Ishikawa (cell line): ENCODE data around the gene NXN.

Experiments
- CEBPB ChIP-seq: IDR thresholded peaks from 2 replicates; pipeline ENCODE4 v1.6.1; 2012
- CREB1 ChIP-seq: IDR thresholded peaks from 2 replicates; pipeline ENCODE4 v1.6.1; 2012; ENCODE audit warnings: low read depth
- EGR1 ChIP-seq: IDR thresholded peaks from 2 replicates; pipeline ENCODE4 v1.6.1; 2012
- EP300 ChIP-seq: IDR thresholded peaks from 2 replicates; pipeline ENCODE4 v1.6.1; 2012; ENCODE audit warnings: borderline replicate concordance
- FOXM1 ChIP-seq: IDR thresholded peaks from 2 replicates; pipeline ENCODE4 v1.6.1; 2012; ENCODE audit warnings: low read depth, borderline replicate concordance
- NFIC ChIP-seq: IDR thresholded peaks from 2 replicates; pipeline ENCODE4 v1.6.1; 2012
- RAD21 ChIP-seq: IDR thresholded peaks from 2 replicates; pipeline ENCODE4 v1.6.1; 2012; ENCODE audit warnings: low read depth
- TAF1 ChIP-seq: IDR thresholded peaks from 2 replicates; pipeline ENCODE4 v1.6.1; 2012; ENCODE audit warnings: low read depth, mild to moderate bottlenecking
- TCF12 ChIP-seq: IDR thresholded peaks from 2 replicates; pipeline ENCODE4 v1.6.1; 2012; ENCODE audit warnings: low read depth
- TEAD4 ChIP-seq: IDR thresholded peaks from 2 replicates; pipeline ENCODE4 v1.6.1; 2012
- YY1 ChIP-seq: IDR thresholded peaks from 2 replicates; pipeline ENCODE4 v1.6.1; 2012; ENCODE audit warnings: low read depth
- ZBTB7A ChIP-seq: IDR thresholded peaks from 2 replicates; pipeline ENCODE4 v1.6.1; 2012; ENCODE audit warnings: low read depth
- TF ChIP-seq, protein P1 (sequence below): IDR thresholded peaks from 2 replicates; pipeline ENCODE4 v1.6.1; 2012; ENCODE audit warnings: low read depth, mild to moderate bottlenecking
- TF ChIP-seq, protein P2 (sequence below): IDR thresholded peaks from 2 replicates; pipeline ENCODE4 v1.6.1; 2012
- TF ChIP-seq, protein P3 (sequence below): IDR thresholded peaks from 2 replicates; pipeline ENCODE4 v1.6.1; 2012

Gene NXN

DNA sequence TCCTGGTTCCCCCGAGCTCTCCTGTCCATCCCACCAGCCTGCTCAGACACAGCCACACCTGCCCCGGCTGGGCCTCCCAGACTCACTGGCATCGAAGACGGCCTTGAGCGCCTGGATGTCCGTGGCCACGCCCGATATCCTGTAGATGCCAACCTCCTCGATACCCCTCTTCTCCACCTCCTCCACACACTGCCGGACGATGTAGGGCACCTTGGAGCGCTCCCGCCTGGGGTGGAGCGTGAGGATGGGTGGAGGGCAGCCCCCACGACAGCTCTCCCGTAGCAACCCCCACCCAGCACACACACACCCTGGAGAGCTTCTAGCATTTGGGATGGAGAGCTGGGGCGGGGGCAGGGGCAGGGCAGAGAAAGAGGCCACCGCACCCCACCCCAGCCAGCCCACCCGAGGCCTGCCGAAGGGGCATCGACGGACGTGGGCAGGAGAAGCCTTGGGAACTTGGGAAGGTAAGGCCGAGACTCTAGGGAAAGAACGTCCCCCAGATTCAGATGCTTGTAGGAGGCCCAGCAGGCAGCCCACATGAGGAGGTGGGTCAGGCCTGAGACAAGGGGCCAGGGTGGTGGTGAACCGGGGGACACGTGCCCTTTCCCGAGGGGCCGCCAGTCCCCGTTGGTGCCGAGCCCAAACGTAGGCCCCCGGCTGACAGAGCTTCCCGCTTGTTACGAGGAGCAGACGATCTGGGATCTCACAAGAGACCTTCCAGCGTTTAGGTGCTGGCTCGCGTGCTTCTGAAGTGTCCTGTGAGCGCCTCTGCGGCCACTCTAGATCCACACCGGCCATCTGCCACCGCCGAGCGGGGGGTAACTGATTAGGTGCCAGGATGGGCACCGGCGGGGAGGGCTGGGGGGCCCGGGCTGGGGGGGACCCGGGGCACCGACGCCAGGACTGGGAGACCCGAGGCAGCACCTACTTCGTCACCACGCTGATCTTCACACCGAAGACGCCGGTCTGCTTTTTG is 32.5 kb upstream of the NXN start:
- no peak for TF ChIP-seq YY1
- TF ChIP-seq TEAD4, result no peak
- TF ChIP-seq FOXM1, result no peak
- no peak for TF ChIP-seq EP300
- TF ChIP-seq, protein P1, sequence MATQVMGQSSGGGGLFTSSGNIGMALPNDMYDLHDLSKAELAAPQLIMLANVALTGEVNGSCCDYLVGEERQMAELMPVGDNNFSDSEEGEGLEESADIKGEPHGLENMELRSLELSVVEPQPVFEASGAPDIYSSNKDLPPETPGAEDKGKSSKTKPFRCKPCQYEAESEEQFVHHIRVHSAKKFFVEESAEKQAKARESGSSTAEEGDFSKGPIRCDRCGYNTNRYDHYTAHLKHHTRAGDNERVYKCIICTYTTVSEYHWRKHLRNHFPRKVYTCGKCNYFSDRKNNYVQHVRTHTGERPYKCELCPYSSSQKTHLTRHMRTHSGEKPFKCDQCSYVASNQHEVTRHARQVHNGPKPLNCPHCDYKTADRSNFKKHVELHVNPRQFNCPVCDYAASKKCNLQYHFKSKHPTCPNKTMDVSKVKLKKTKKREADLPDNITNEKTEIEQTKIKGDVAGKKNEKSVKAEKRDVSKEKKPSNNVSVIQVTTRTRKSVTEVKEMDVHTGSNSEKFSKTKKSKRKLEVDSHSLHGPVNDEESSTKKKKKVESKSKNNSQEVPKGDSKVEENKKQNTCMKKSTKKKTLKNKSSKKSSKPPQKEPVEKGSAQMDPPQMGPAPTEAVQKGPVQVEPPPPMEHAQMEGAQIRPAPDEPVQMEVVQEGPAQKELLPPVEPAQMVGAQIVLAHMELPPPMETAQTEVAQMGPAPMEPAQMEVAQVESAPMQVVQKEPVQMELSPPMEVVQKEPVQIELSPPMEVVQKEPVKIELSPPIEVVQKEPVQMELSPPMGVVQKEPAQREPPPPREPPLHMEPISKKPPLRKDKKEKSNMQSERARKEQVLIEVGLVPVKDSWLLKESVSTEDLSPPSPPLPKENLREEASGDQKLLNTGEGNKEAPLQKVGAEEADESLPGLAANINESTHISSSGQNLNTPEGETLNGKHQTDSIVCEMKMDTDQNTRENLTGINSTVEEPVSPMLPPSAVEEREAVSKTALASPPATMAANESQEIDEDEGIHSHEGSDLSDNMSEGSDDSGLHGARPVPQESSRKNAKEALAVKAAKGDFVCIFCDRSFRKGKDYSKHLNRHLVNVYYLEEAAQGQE, result no peak
- TF ChIP-seq EGR1, result no peak
- TF ChIP-seq, protein P2, sequence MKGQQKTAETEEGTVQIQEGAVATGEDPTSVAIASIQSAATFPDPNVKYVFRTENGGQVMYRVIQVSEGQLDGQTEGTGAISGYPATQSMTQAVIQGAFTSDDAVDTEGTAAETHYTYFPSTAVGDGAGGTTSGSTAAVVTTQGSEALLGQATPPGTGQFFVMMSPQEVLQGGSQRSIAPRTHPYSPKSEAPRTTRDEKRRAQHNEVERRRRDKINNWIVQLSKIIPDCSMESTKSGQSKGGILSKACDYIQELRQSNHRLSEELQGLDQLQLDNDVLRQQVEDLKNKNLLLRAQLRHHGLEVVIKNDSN, result no peak
- TF ChIP-seq RAD21, result no peak
- TF ChIP-seq CEBPB, result no peak
- no peak for TF ChIP-seq TAF1
- TF ChIP-seq TCF12, result no peak
- no peak for TF ChIP-seq CREB1
- TF ChIP-seq, protein P3, sequence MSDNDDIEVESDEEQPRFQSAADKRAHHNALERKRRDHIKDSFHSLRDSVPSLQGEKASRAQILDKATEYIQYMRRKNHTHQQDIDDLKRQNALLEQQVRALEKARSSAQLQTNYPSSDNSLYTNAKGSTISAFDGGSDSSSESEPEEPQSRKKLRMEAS, result no peak; the same call in 1 of the 2 replicates
- no peak for TF ChIP-seq ZBTB7A
- TF ChIP-seq NFIC, result no peak

DNA sequence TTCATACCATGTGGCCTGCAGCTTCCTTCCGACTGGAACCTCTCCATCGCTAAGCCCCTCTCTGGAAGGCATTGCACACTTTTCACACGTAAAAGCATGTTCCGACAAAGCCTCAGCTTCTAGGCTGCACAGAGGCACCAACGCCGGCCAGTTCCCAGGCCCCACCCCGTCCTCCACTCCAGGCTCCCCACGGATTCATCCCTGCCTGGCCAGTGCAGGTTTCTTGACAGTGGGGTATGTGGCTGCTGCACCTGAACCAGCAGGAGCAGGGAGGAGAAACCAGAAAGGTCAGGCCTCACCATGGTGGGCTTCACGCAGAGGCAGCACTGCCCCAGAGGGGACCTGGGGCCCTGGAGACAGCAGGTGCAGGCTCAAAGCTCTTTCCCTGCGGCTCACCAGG is 31.6 kb upstream of the NXN start:
- TF ChIP-seq TEAD4 (no peak), EP300 (no peak), CREB1 (no peak), FOXM1 (no peak), YY1 (no peak), EGR1 (no peak), TCF12 (no peak), TAF1 (no peak), NFIC (no peak), CEBPB (no peak), RAD21 (no peak)
- TF ChIP-seq, protein P1, result no peak
- TF ChIP-seq, protein P2, result no peak

DNA sequence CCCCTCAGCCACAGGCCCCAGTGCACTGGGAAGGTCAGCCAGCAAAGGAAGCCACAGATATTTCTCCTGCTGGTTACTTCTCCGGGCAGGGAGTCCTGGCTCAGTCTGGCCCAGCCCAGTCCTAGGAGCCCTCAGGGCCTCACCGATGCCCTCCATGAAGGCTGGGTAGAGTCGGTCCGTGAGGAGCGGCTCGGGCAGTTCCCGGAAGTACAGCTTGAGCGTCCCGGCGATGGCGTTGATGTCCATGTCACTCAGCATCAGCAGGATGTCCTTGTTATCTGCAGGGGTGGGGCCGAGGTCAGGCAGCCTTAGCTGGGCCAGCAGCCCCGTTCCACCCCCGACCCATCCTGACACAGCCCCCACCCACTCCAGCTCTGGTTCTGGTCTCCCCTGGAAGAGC is 31.0 kb upstream of the NXN start:
- TF ChIP-seq EGR1, result no peak
- TF ChIP-seq FOXM1, result no peak
- TF ChIP-seq TAF1, result no peak
- TF ChIP-seq, protein P2, result no peak
- TF ChIP-seq, protein P1, result no peak
- TF ChIP-seq RAD21, result no peak

DNA sequence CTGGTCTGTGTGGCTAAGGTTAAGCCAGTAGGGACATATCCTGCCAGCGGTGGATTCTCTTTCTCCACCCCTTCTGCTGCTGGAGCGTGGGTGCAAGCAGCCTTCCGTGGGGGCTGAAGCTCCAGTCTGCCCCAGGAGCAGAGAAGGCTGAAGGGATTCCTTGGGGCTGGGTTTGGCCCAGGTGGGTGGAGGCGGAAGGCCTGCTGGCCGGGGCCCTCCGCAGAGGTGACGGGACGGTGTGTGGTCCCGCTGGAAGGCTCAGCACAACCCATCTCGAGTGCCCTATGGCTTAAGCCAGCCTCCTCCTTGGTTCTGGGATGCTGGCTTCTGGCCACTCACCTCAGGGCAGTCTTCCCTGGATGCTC is 30.5 kb upstream of the NXN start:
- TF ChIP-seq, protein P1, result no peak
- TF ChIP-seq CEBPB, result no peak
